Stimulated activated CD4-positive, alpha-beta T cell treated with anti-CD3 and anti-CD28 coated beads, Interleukin-12 subunit alpha, Interleukin-12 subunit beta, amount 100 ng/mL, for 4 hours (primary cell): ENCODE measurements around the gene SEMA6B.
"Not testable (repeated sequence)": the region's sequence is repeated elsewhere in the genome, so short reads cannot be mapped to it uniquely, and the experiment has no call there.

ENCODE experiments used
- DNase-seq: peaks from one replicate; pipeline ENCODE4 v3.0.0-alpha.2; 2020

Gene SEMA6B

GRCh38 chr19:4542896-4543841 lies 16.3 kb downstream of the SEMA6B start:
- no peak for DNase-seq

GRCh38 chr19:4541806-4542145 lies 17.7 kb downstream of the SEMA6B start:
- DNase-seq, result not testable (repeated sequence)

DNA sequence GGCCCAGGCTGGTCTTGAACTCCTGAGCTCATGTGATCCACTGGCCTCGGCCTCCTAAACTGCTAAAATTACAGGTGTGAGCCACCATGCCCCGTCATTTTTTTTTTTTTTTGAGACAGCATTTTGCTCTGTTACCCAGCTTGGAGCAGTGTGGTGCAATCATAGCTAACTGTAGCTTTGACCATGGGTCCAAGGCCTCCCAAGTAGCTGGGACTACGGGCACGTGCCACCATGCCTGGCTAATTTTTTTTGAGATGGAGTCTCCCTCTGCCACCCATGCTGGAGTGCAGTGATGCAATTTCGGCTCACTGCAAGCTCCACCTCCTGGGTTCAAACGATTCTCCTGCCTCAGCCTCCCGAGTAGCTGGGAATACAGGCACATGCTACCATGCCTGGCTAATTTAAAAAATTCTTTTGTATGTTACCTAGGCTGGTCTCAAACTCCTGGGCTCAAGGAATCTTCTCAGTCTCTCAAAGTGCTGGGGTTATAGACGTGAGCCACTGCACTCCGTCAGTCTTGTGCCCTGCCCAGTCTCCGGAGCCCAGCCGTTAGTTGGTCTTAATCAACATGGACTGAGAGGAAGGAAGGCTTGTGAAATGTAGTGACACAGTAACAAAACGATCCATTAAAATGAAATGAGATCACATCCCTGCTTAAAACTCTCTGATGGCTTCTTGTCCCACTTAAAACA lies 18.2 kb downstream of the SEMA6B start:
- no peak for DNase-seq

DNA sequence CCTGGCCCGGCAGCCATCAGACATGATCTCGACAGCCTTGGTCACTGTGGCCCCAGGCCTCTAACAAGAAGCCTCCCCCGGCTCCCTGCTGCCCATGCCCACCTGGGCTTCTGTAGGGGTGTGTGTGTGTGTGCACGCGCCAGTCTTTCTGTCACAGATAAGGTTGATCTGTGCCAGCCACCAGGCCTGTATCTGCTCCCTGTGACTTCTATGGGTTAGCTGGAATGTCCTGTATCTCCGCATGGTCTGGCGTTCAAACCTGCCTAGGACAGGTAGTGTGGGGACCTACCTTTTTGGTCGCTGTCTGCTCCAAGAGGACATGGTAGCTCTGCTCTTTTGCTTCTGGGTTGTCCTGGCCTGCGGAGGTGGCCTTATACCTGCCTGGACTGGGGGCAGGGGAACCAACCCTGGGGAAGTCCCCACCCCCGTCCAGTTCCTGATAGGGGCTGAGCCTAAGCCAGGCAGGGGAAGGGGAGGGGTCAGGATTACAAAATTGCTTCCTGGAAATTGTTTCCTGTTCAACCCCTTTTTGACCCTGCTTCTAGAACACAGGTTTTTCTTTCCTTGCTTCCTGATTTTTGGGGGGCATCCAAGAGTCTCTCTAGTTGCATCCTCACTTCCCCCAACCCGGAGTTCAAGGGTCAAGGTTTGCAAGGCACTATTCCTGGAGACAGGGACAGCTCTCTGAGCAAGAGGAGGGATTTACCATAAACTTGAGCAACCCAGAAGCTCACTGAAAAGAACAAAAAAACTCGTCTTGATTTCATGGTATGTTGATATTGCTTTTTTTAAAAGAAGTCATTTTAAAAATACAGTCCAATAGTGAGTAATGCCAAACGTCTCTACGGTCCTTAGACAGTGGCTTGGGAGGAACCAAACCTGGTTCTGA lies 19.5 kb downstream of the SEMA6B start, which contains the start of gene LRG1:
Gene LRG1, minus strand, starts transcription at position 344 of the 889 bp plus-strand sequence. Its CDS starts 23 bp downstream, at position 321.
- DNase-seq, result no peak

DNA sequence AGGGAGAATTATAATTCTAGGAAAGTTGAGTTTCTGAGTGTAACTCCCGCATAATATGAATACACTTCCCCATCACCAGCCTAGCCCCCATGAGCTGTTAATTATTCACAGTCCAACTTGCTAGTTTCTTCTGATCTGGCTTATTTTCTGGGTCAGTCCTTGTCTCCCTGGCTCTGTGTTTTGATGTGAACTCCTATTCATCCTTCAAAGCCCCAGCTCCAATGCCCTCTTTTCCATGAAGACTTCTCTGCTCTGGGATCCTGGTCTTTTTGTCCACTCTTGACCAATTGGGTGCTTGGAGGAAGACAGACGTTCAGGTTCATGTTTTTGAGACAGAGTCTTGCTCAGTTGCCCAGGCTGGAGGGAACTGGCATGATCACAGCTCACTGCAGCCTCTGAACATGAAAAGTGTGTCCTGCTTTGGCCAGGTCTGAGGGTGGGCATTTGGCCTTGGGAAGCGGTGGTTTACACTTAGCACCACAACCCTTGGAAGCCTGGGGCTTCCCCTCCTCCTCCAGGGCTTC lies 20.3 kb downstream of the SEMA6B start:
- DNase-seq, result no peak

DNA sequence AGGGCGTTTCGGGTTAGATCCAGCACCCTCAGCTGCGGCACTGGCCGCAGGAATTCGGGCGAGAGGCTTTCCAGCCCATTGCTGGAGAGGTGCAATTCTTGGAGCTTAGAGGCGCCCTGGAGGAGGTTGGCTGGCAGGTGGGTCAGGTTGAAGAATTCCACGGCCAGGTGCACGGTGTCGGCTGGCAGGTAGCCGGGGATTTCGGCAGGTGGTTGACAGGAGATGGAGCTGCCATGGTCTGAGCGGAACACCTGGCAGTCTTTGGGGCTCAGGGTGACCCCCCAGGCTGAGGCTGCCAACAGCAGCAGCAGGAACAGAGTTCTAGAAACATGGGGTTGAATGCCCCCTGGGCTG lies 20.9 kb downstream of the SEMA6B start:
- DNase-seq, result no peak

DNA sequence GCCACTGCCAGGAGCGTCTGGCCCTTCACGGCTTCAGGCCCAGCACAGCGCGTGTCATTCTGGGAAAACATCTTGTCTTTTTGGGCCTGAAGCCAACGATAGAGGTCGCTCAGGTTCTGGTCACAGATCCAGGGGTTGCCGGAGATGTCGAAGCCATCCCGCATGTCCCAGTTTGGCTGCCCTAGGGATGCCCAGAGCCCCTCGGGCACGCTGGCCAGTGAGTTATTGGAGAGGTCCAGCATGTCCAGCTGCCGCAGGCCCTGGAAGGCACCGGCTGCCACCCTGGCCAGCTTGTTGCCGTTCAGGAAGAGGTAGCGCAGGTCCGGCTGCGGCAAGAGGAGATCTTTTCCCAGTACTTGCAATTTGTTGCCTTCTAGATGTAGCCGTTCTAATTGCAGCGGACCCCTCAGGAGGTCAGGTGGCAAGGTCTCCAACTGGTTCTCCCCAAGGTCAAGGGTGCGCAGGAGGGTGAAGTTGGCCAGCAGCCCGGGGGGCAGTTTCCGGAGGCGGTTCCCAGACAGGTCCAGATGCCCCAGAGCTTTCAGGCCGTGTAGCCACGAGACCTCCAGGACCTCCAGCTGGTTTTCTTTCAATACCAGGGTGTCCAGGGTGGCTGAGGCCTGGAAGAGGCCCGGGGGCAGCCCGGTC lies 21.4 kb downstream of the SEMA6B start:
- no peak for DNase-seq

DNA sequence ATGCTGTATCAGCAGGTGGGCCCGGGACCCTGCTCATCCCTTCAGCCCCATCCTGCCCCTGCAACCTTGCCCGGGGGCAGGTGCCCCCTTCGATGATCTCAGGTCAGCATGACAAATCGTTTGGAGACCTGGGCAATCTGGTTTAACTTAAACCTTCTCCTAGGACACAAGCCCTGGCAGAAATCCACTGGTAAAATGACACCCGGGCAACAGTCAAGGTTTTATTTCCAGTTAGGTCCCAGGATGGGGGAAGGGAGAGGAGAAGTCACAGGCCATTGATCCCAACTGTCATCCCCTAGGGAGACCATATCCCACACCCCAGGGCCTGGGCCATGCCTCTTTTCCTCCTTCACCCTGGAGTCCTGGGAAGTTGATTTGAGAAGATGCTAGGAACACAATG lies 22.7 kb downstream of the SEMA6B start:
- DNase-seq, result no peak

DNA sequence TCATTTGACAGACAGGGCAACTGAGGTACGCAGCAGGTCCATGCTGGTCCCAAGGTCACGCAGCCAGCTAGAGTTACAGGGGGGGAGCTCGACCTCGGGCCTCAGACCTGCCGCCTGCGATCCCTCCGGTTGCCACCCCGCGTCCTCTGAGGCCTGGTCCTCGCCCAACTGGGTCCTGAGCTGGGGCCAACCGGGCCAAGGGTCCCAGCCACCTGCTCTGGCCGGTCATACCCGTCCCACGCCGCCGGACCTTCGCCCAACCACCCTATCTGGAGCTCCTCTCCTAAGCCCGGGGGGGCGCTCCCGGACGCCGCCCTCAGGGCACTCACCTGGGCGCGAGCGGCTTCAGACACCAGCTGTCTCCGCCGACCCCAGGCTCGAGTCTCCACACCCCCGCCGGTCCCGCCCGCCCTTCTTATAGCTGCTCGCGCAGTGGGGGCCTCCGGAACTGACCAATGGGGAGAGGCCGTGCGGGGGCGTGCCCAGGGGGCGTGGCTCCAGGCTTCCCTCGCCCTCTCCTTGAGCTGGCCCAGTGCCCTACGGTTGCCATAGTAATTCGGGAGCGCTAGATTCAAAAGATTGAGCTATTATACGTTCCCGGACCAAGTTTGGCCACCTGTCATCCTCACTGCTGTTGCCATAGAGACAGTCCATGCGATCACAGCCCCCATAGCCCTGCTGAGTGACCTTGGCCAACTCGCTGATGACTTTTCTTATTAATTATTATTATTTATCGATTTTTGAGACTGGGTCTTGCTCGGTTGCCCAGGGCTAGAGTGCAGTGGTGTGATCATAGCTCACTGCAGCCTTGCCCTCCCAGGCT lies 24.4 kb downstream of the SEMA6B start, which contains the start of gene PLIN5:
Gene PLIN5, minus strand, starts transcription at position 389 of the 823 bp plus-strand sequence. CDS start 1,150 bp downstream, outside the sequence.
- DNase-seq, result peak; percentile 43

DNA sequence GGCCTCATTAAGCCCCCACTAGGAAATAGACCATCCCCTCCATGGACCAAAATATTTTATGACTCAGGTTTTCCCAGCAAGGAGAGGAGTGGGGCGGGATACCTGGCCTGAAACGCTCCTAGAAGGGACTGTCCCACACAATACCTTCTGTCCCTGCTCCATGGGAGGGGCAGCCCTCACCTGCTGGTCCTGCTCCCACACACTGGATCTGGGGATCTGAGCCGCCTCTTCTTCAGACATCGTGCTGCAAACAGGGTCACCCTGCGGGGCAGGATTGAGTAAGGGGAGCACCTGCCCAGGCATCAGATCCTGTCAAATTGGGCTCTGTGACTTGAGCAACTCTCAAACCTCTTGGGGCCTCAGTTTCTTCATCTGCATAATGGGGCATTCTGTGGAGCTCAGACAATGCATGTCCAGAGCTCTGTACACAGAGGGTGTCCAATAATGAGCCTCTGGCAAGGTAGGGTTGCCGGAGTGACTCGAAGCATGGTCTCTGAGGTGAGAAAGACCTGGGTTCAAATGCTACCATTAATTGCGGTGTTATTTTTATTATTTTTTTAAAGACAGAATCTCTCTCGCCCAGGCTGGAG lies 25.6 kb downstream of the SEMA6B start:
- DNase-seq, result no peak

GRCh38 chr19:4533334-4533733 lies 26.1 kb downstream of the SEMA6B start:
- DNase-seq, result no peak

DNA sequence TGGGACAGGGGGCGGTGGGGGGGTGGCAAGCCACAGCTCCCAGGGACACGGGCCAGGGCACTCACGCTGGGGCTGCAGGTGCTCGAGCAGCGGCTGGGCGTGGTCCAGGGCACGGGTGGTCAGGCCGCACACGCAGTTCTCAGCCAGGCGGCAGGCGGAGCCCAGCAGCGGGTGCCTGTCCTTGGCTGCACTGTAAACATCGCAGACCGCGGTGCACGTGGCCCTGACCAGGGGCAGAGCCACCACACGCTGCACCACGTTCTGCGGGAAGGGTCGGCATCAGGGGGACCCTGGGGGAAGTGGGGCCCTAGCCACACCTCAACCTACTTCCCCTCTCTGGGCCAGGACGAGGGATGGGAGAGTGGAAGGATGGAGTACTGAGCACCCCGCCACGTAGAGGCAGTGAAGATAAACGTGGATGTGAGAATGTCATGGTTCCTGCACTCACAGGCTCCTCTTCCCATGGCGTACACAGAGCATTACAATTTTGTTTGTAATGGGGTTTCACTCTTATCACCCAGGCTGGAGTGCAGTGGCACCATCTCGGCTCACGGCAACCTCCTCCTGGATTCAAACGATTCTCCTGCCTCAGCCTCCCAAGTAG lies 27.8 kb downstream of the SEMA6B start:
- no peak for DNase-seq

DNA sequence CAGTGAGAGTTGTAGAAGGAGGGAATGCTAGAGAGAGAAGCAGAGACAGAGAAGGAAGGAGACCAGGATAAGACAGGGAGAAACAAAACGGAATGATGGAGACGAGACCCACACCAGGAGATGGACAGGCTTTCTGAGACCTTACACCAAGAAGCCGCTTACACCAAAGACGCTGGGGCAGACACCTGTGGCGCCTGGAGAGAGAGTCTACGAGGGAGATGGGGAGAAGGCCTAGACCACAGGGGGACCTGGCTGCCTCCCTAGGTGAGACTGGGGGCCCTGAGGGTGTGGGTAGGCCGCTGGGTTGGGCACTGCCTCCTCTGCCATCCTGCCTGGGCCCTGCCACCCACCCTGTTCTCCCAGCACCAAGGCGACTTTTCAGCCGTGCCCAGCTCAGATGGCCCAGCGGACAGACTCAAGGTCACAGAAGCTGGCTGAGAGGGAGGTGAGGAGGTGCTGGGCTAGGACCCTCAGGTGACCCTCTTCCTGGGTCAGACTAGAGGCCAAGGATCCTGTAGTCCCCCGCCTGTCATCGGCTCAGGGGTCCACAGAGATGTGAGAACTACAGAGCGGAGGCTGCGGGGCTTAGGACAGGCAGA lies 29.5 kb downstream of the SEMA6B start:
- no peak for DNase-seq

- DNase-seq, result no peak
These were observed 30.6 kb downstream of the SEMA6B start for GRCh38 chr19:4528843-4529242.

DNA sequence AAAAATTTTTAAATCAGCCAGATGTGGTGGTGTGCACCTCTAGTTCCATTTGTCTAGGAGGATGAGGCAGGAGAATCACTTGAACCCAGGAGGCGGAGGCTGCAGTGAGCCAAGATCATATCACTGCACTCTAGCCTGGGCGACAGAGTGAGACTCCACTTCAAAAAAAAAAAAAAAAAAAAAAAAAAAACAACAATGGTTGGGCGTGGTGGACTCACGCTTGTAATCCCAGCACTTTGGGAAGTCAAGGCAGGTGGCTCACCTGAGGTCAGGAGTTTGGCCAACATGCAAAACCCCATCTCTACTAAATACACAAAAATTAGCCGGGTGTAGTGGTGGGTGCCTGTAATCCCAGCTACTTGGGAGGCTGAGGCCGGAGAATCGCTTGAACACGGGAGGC lies 32.1 kb downstream of the SEMA6B start:
- DNase-seq, result not testable (repeated sequence)

DNA sequence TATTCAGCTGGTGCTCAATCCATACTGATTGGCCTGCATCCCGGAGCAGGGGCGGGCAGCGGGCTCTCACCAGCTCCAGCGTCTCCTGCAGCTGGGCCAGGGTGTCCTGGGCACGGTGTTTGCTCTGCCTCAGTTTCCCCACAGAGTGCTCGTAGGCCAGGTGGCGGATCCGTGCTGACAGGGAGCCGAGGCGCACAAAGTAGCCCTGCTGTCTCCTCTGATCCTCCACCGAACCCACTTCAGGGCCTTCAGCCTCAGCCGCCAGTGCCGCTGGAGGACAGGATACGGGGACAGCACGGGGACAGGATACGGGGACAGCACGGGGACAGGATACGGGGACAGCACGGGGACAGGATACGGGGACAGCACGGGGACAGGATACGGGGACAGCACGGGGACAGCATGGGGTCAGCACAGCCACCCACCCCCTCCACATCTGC lies 33.9 kb downstream of the SEMA6B start:
- DNase-seq, result no peak

GRCh38 chr19:4524808-4525562 lies 34.5 kb downstream of the SEMA6B start:
- DNase-seq, result peak; percentile 73

GRCh38 chr19:4523306-4524110 lies 36.0 kb downstream of the SEMA6B start:
- DNase-seq, result peak; percentile 27
